GM12878 (cell line): ENCODE data around the gene PTPN21.

Experiments used
- EP300 ChIP-seq, 2 experiments: fragments of 150-350 bp in 1 of 2; IDR thresholded peaks; 2 replicates each; pipeline ENCODE4 v1.6.1; 2011 to 2012; ENCODE audit warnings: low read depth in 2 of 2, low read length in 2 of 2, borderline replicate concordance in 1 of 2, improper control_type of control experiment in 1 of 2, inconsistent platforms in 1 of 2; ENCODE audit not compliant: control insufficient read depth in 1 of 2
- EZH2 ChIP-seq: IDR thresholded peaks from 2 replicates; pipeline ENCODE4 v1.6.1; 2012; ENCODE audit warnings: low read depth, mild to moderate bottlenecking, control low read depth, inconsistent platforms, low read length, borderline replicate concordance; ENCODE audit not compliant: control insufficient read depth
- JUND ChIP-seq: IDR thresholded peaks from 2 replicates; pipeline ENCODE4 v1.6.1; 2012; ENCODE audit warnings: low read depth, mild to moderate bottlenecking, low read length, improper control_type of control experiment, moderate library complexity
- MXI1 ChIP-seq: fragments of 150-350 bp; IDR thresholded peaks from 2 replicates; pipeline ENCODE4 v1.6.1; 2011; ENCODE audit warnings: low read depth, mild to moderate bottlenecking, inconsistent platforms, low read length, improper control_type of control experiment
- POLR2A ChIP-seq: IDR thresholded peaks from 2 replicates; pipeline ENCODE4 v1.6.1; 2011; ENCODE audit warnings: low read depth, mild to moderate bottlenecking, low read length
- SREBF2 ChIP-seq: IDR thresholded peaks from 2 replicates; pipeline ENCODE4 v1.6.1; 2012; ENCODE audit warnings: mild to moderate bottlenecking, low read length
- TCF12 ChIP-seq: IDR thresholded peaks from 2 replicates; pipeline ENCODE4 v1.6.1; 2011; ENCODE audit warnings: low read depth, mild to moderate bottlenecking, low read length
- TF ChIP-seq, protein P1 (sequence below), 3 experiments: IDR thresholded peaks in 2 of 3; conservative IDR thresholded peaks in 1 of 3; 2 replicates each; pipeline ENCODE4 v1.5.1; 2011; ENCODE audit warnings: low read depth in 3 of 3, low read length in 3 of 3, mild to moderate bottlenecking in 3 of 3, control low read depth in 2 of 3, moderate library complexity in 2 of 3, inconsistent platforms in 1 of 3, mixed read lengths in 1 of 3; ENCODE audit not compliant: control insufficient read depth in 2 of 3, insufficient read depth in 1 of 3; ENCODE audit errors: extremely low read depth in 1 of 3
- TF ChIP-seq, protein P2 (sequence below): fragments of 450-650 bp; IDR thresholded peaks from 2 replicates; pipeline ENCODE4 v1.6.1; 2017; ENCODE audit warnings: low read depth, mild to moderate bottlenecking, moderate library complexity

DNA sequence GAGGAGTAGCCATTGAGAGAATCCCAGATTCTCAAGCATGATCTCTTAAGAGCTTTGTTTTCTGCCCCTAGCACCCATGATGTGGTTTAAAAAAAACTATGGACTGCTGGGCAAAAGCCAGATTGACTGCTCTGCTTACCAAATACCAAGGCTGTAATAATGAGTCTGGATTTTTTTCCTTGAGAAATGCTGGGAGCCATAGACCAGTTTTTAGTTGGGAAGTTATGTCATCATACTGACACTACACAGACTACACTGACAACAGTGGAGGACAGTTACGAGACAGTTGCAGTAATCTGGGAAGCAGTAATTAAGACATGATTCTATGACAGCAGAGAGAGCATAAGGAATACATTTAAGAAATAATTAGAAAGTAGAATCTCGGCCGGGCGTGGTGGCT is 133.5 kb downstream of the PTPN21 start:
- TF ChIP-seq SREBF2 (no peak), MXI1 (no peak), JUND (no peak), POLR2A (no peak), EZH2 (no peak), TCF12 (no peak), EP300 (IDR thresholded peaks at IDR 0.05; ENCODE audit: borderline replicate concordance in 1 of 2, control insufficient read depth in 1 of 2, low read depth in 2 of 2, low read length in 2 of 2) (no peak)
- TF ChIP-seq, protein P1, sequence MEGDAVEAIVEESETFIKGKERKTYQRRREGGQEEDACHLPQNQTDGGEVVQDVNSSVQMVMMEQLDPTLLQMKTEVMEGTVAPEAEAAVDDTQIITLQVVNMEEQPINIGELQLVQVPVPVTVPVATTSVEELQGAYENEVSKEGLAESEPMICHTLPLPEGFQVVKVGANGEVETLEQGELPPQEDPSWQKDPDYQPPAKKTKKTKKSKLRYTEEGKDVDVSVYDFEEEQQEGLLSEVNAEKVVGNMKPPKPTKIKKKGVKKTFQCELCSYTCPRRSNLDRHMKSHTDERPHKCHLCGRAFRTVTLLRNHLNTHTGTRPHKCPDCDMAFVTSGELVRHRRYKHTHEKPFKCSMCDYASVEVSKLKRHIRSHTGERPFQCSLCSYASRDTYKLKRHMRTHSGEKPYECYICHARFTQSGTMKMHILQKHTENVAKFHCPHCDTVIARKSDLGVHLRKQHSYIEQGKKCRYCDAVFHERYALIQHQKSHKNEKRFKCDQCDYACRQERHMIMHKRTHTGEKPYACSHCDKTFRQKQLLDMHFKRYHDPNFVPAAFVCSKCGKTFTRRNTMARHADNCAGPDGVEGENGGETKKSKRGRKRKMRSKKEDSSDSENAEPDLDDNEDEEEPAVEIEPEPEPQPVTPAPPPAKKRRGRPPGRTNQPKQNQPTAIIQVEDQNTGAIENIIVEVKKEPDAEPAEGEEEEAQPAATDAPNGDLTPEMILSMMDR (IDR thresholded peaks at IDR 0.05 in 2 of 3, conservative IDR thresholded peaks at IDR 0.05 in 1 of 3; ENCODE audit: control insufficient read depth in 2 of 3, extremely low read depth in 1 of 3, insufficient read depth in 1 of 3, low read depth in 3 of 3, low read length in 3 of 3) = no peak
- TF ChIP-seq, protein P2, sequence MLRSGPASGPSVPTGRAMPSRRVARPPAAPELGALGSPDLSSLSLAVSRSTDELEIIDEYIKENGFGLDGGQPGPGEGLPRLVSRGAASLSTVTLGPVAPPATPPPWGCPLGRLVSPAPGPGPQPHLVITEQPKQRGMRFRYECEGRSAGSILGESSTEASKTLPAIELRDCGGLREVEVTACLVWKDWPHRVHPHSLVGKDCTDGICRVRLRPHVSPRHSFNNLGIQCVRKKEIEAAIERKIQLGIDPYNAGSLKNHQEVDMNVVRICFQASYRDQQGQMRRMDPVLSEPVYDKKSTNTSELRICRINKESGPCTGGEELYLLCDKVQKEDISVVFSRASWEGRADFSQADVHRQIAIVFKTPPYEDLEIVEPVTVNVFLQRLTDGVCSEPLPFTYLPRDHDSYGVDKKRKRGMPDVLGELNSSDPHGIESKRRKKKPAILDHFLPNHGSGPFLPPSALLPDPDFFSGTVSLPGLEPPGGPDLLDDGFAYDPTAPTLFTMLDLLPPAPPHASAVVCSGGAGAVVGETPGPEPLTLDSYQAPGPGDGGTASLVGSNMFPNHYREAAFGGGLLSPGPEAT = no peak
